ENCODE data around the gene TOMM5. TPM values are rescaled to one million over a fixed set of nuclear protein-coding genes. Genes with fewer than 3 reads are reported as not detected.

The TOMM5 gene
- total RNA-seq, 1 donor from 2014 or later = 82.7 TPM

Other genes with a start within 250 kb of the TOMM5 start
- gene GRHPR, start 169.9 kb downstream of the TOMM5 start, total RNA-seq = 80.5 TPM
- 5.6 TPM for gene ZBTB5, start 127.1 kb downstream of the TOMM5 start, total RNA-seq
- 35.7 TPM for gene POLR1E, start 106.6 kb downstream of the TOMM5 start, total RNA-seq
- gene FBXO10, start 16.2 kb downstream of the TOMM5 start, total RNA-seq = 10.6 TPM
- gene FRMPD1, start 58.4 kb upstream of the TOMM5 start, total RNA-seq = 0.19 TPM
- gene TRMT10B, start 161.2 kb upstream of the TOMM5 start, total RNA-seq = 6.8 TPM
- 33.2 TPM for gene EXOSC3, start 192.5 kb upstream of the TOMM5 start, total RNA-seq
- 32.3 TPM for gene DCAF10, start 208.2 kb upstream of the TOMM5 start, total RNA-seq